Left lung (tissue), 10 donors: ENCODE results near the gene HOXD1. TPM values are rescaled to one million over a fixed set of nuclear protein-coding genes. Genes with fewer than 3 reads are reported as not detected.
A peak's percentile ranks its signal among the peaks of the same experiment; 100 is the strongest.

Experiments
- ATAC-seq: fragments of 200-7000 bp; cut with Tn5 transposase; one replicate; pipeline ENCODE4 v1.9.1; 2020; ENCODE audit warnings: moderate library complexity
- DNase-seq, 4 donors: peaks; one replicate each; pipeline ENCODE4 v3.0.0-alpha.2; 2013 to 2020
- H3K27ac ChIP-seq, 2 donors: fragments of 200-600 bp; sonication (generic) in 1 of 2; one replicate each; pipeline versions ENCODE4 v1.5.0 to v1.8.0; 2020 to 2021
- H3K27me3 ChIP-seq, 2 donors: fragments of 200-600 bp; sonication (generic) in 1 of 2; one replicate each; pipeline versions ENCODE4 v1.5.0 to v1.8.0; 2020 to 2021
- H3K36me3 ChIP-seq, 2 donors: fragments of 200-600 bp; sonication (generic) in 1 of 2; one replicate each; pipeline versions ENCODE4 v1.5.0 to v1.8.0; 2020 to 2021
- H3K4me1 ChIP-seq, 2 donors: fragments of 200-600 bp; one replicate each; pipeline ENCODE4 v1.8.0; 2021
- H3K4me3 ChIP-seq, 2 donors: fragments of 200-600 bp; sonication (generic) in 1 of 2; one replicate each; pipeline versions ENCODE4 v1.5.0 to v1.8.0; 2020 to 2021; ENCODE audit warnings: mild to moderate bottlenecking in 1 of 2
- H3K9me3 ChIP-seq, 2 donors: fragments of 200-600 bp; sonication (generic) in 1 of 2; one replicate each; pipeline versions ENCODE4 v1.5.0 to v1.8.0; 2020 to 2021
- CTCF ChIP-seq, 2 donors: fragments of 200-600 bp; sonication (generic) in 1 of 2; IDR thresholded peaks; one replicate each; pipeline versions ENCODE4 v1.5.0 to v1.8.0; 2021; ENCODE audit warnings: antibody characterized with exemption in 2 of 2
- intact Hi-C, 2 donors: fragments of 100-400 bp; cut with DNase I; formaldehyde crosslinking; loops; one replicate each; pipeline versions ENCODE4 v1.11.2 to v1.14.2; 2022
- polyA plus RNA-seq, 6 donors: library from polyadenylated mRNA; unstranded; fragments of 120-200 nt; gene quantifications; one replicate each; pipeline ENCODE4 v1.2.1, GENCODE V29; 2013; ENCODE audit not compliant: insufficient read length in 6 of 6
- total RNA-seq, 2 donors: library from RNA; stranded (reverse); fragmentation: NEBNext Ultra II Directional; extraction: Animal tissue kit (Norgen Biotek cat#: 25700); gene quantifications; one replicate each; pipeline ENCODE4 v1.2.1, GENCODE V29; 2021
- donor health status: DM: no; HTN: yes; CAD: no.
- donor health status: DM: no; HTN: no; CAD: no.

HOXD1 gene
- total and polyA plus RNA-seq, 8 donors = 0.35 to 5.9 (median 1.9) TPM

GRCh38 chr2:176178757-176179295 lies 9.6 kb upstream of the HOXD1 start:
- peaks cover 0 to 9% of the 10 kb centered on the region in 2 donors for H3K4me1 ChIP-seq
- intact Hi-C loops = no loop called here
- H3K4me3 ChIP-seq = peak overlapping the region in 1 of 2 donors; percentile 17
- H3K27me3 ChIP-seq = peaks cover 51 to 100% of the 10 kb centered on the region in 2 donors
- DNase-seq (no peak), ATAC-seq (peak; percentile 87)
- no peak for TF ChIP-seq CTCF (IDR thresholded peaks at IDR 0.05)
- H3K36me3 ChIP-seq = no peaks in the 10 kb centered on the region
- no peak overlapping the region for H3K27ac ChIP-seq
- H3K9me3 ChIP-seq = no peaks in the 10 kb centered on the region

GRCh38 chr2:176181551-176181950 lies 6.9 kb upstream of the HOXD1 start:
- Histone ChIP-seq H3K9me3 (no peaks in the 10 kb centered on the region), H3K36me3 (no peaks in the 10 kb centered on the region), H3K4me1 (peaks cover 0 to 9% of the 10 kb centered on the region in 2 donors), H3K27ac (no peak overlapping the region), H3K4me3 (no peak overlapping the region), H3K27me3 (peaks cover 25 to 100% of the 10 kb centered on the region in 2 donors)
- DNase-seq (no peak), ATAC-seq (no peak)
- intact Hi-C loops = no loop called here
- no peak for TF ChIP-seq CTCF (IDR thresholded peaks at IDR 0.05)

GRCh38 chr2:176182671-176183070 lies 5.8 kb upstream of the HOXD1 start:
- Histone ChIP-seq H3K27me3 (peaks cover 24 to 100% of the 10 kb centered on the region in 2 donors), H3K36me3 (no peaks in the 10 kb centered on the region), H3K4me3 (no peak overlapping the region), H3K27ac (no peak overlapping the region), H3K9me3 (no peaks in the 10 kb centered on the region), H3K4me1 (peaks cover 0 to 12% of the 10 kb centered on the region in 2 donors)
- intact Hi-C loops = no loop called here
- TF ChIP-seq CTCF (IDR thresholded peaks at IDR 0.05) = no peak
- ATAC-seq (no peak), DNase-seq (no peak)

- H3K27ac ChIP-seq = no peak overlapping the region
- no peak overlapping the region for H3K4me3 ChIP-seq
- intact Hi-C loops = no loop called here
- no peak for DNase-seq
- ATAC-seq = no peak
- no peaks in the 10 kb centered on the region for H3K9me3 ChIP-seq
- peaks cover 2 to 24% of the 10 kb centered on the region in 2 donors for H3K4me1 ChIP-seq
- no peak for TF ChIP-seq CTCF (IDR thresholded peaks at IDR 0.05)
- no peaks in the 10 kb centered on the region for H3K36me3 ChIP-seq
- peaks cover 29 to 100% of the 10 kb centered on the region in 2 donors for H3K27me3 ChIP-seq
Observed at GRCh38 chr2:176184749-176185148, 3.7 kb upstream of the HOXD1 start.

- intact Hi-C loops = no loop called here
- no peaks in the 10 kb centered on the region for H3K9me3 ChIP-seq
- DNase-seq (no peak), ATAC-seq (no peak)
- H3K4me3 ChIP-seq = no peak overlapping the region
- no peaks in the 10 kb centered on the region for H3K36me3 ChIP-seq
- no peak overlapping the region for H3K27ac ChIP-seq
- peaks cover 36 to 100% of the 10 kb centered on the region in 2 donors for H3K27me3 ChIP-seq
- H3K4me1 ChIP-seq = peaks cover 3 to 24% of the 10 kb centered on the region in 2 donors
- no peak for TF ChIP-seq CTCF (IDR thresholded peaks at IDR 0.05)
Observed at GRCh38 chr2:176186024-176186423, 2.4 kb upstream of the HOXD1 start.
